Body of pancreas (tissue), 4 donors: ENCODE results near the gene RAP1A. TPM values are rescaled to one million over a fixed set of nuclear protein-coding genes. Genes with fewer than 3 reads are reported as not detected.

Experiments used
- ATAC-seq: fragments of 150-250 bp; one replicate; pipeline ENCODE4 v1.9.1; 2016
- DNase-seq, 4 donors: peaks; one replicate each; pipeline ENCODE4 v3.0.0-alpha.2; 2019
- H3K27ac ChIP-seq, 4 donors: fragments of 200-600 bp; sonication (generic); 1 replicate in 3 of 4; 2 replicates in 1 of 4; pipeline versions ENCODE4 v1.5.1 to v1.6.1; 2016 to 2019; ENCODE audit warnings: mild to moderate bottlenecking in 1 of 4, mixed read lengths in 1 of 4, moderate library complexity in 1 of 4
- H3K27me3 ChIP-seq, 2 donors: fragments of 200-600 bp; sonication (generic); one replicate each; pipeline ENCODE4 v1.6.0; 2016; ENCODE audit warnings: mild to moderate bottlenecking in 1 of 2
- H3K36me3 ChIP-seq, 2 donors: fragments of 200-600 bp; sonication (generic); replicated peaks in 1 of 2; 2 replicates each; pipeline ENCODE4 v1.5.1; 2016; ENCODE audit warnings: low read depth in 2 of 2; ENCODE audit not compliant: insufficient read depth in 1 of 2
- H3K4me1 ChIP-seq: fragments of 200-600 bp; sonication (generic); one replicate; pipeline ENCODE4 v1.6.0; 2016
- H3K4me3 ChIP-seq, 2 donors: fragments of 200-600 bp; sonication (generic); 1 replicate in 1 of 2; 2 replicates in 1 of 2; pipeline ENCODE4 v1.5.1; 2016 to 2019
- H3K9me3 ChIP-seq, 3 donors: fragments of 200-600 bp; sonication (generic); 1 replicate in 2 of 3; 2 replicates in 1 of 3; pipeline ENCODE4 v1.5.1; 2016
- POLR2A ChIP-seq, 3 donors: fragments of 450-650 bp; IDR thresholded peaks; one replicate each; pipeline ENCODE4 v1.6.1; 2016; ENCODE audit warnings: antibody characterized with exemption in 3 of 3, mild to moderate bottlenecking in 2 of 3
- WGBS, 2 donors: methylation state at CpG; one replicate each; pipeline ENCODE4 v1.1.5; 2017; 5-methylcytosine and 5-hydroxymethylcytosine counted together
- intact Hi-C: fragments of 100-400 bp; cut with DNase I; formaldehyde crosslinking; loops from one replicate; pipeline ENCODE4 v1.15.1; 2023
- total RNA-seq, 2 donors: library from RNA; depleted of rRNA; stranded (reverse); fragments of >200 nt; gene quantifications; one replicate each; pipeline ENCODE4 v1.1.0, GENCODE V29; 2016
- TF ChIP-seq, protein P1 (sequence below), 7 experiments: fragments of 450-650 bp in 4 of 7; fragments of 200-600 bp in 3 of 7; sonication (generic) in 3 of 7; IDR thresholded peaks; one replicate each; pipeline ENCODE4 v1.5.1; 2016 to 2019; ENCODE audit warnings: antibody characterized with exemption in 7 of 7

The RAP1A gene
- total RNA-seq, 2 donors from 2014 or later = 16.2 to 16.6 TPM

DNA sequence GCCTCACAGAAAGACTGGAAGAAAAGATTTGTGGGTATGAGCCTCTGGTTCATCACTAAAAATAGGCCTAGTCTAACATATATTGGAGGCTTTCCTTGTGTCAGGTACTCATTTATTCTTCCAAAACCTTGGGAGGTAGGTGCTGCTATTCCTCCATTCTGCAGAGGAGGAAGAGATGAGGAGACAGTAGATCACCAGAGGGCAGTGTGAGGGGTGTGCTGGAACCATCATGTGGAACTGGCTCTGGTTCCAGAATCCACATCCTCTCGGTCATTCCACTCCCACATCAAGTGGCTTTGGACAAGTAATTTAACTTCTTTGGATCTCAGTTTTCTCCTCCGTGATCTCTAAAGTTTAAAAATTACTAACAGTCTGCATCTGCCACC lies 127.0 kb downstream of the RAP1A start:
- no peaks in the 10 kb centered on the region for H3K36me3 ChIP-seq
- no peaks in the 10 kb centered on the region for H3K4me1 ChIP-seq
- no peaks in the 10 kb centered on the region for H3K9me3 ChIP-seq
- intact Hi-C loops = no loop called here
- H3K4me3 ChIP-seq = no peak overlapping the region
- H3K27ac ChIP-seq = no peak overlapping the region
- no peak for ATAC-seq
- no peak for DNase-seq
- H3K27me3 ChIP-seq = no peaks in the 10 kb centered on the region
- 76 to 78% methylated on average over 2 of the region's 2 CpGs for WGBS, 2 donors
- no peak for TF ChIP-seq POLR2A (IDR thresholded peaks at IDR 0.05)
- TF ChIP-seq, protein P1, sequence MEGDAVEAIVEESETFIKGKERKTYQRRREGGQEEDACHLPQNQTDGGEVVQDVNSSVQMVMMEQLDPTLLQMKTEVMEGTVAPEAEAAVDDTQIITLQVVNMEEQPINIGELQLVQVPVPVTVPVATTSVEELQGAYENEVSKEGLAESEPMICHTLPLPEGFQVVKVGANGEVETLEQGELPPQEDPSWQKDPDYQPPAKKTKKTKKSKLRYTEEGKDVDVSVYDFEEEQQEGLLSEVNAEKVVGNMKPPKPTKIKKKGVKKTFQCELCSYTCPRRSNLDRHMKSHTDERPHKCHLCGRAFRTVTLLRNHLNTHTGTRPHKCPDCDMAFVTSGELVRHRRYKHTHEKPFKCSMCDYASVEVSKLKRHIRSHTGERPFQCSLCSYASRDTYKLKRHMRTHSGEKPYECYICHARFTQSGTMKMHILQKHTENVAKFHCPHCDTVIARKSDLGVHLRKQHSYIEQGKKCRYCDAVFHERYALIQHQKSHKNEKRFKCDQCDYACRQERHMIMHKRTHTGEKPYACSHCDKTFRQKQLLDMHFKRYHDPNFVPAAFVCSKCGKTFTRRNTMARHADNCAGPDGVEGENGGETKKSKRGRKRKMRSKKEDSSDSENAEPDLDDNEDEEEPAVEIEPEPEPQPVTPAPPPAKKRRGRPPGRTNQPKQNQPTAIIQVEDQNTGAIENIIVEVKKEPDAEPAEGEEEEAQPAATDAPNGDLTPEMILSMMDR (IDR thresholded peaks at IDR 0.05) = no peak

DNA sequence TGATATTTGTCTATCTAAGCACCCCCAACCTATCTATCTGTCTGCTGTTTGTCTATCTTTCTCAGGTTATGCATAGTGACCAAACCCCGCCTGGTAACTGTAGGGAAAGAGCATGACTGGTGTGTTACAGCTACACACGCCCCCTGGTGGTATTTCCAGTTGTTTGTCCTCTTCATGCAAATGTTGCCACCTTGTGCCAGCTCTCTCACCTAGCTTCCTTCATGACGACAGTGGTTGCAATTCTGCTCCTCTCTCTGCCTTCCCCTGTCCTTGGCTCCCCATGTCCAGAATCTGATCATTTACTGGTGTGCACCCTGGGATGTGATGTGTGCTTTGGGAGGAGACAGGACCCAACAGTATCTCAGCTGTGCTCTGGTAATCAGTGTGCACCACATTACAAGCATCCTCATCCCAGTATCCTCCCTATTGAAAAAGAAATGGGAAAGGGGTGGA lies 127.7 kb downstream of the RAP1A start:
- H3K27ac ChIP-seq = no peak overlapping the region
- DNase-seq = peak; percentile 46 to 73 (median 58)
- H3K4me1 ChIP-seq = no peaks in the 10 kb centered on the region
- no peaks in the 10 kb centered on the region for H3K9me3 ChIP-seq
- 28 to 32% methylated on average over 3 of the region's 3 CpGs for WGBS, 2 donors
- ATAC-seq = peak; percentile 48
- TF ChIP-seq POLR2A (IDR thresholded peaks at IDR 0.05) = no peak
- TF ChIP-seq, protein P1 (IDR thresholded peaks at IDR 0.05) = peak in 6 of 7 experiments; percentile 18 to 56 (median 39)
- H3K4me3 ChIP-seq = no peak overlapping the region
- intact Hi-C loops = no loop called here
- H3K36me3 ChIP-seq = no peaks in the 10 kb centered on the region
- no peaks in the 10 kb centered on the region for H3K27me3 ChIP-seq

DNA sequence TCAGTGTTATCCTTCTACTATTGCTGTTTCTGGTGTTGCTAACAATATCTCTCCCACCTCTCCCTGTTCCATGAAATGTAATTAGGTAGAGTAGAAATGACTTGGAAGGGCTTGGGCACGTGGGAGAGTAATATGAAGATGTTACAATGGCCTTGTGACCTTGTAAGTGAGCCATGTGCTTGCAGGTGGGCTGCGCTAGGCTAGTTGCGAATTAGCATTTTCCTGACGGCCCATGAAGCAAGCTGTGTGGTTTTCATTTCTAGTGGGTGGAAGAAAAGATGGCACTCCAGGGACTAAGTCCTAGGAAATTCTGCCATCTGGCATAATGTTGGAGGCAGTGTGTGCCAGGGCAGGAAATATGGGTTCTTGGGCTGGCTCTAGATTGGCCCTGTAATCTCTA lies 128.4 kb downstream of the RAP1A start:
- intact Hi-C loops = no loop called here
- TF ChIP-seq, protein P1 (IDR thresholded peaks at IDR 0.05) = no peak
- no peak for TF ChIP-seq POLR2A (IDR thresholded peaks at IDR 0.05)
- Histone ChIP-seq H3K9me3 (no peaks in the 10 kb centered on the region), H3K27ac (no peak overlapping the region), H3K4me1 (no peaks in the 10 kb centered on the region), H3K36me3 (no peaks in the 10 kb centered on the region), H3K4me3 (no peak overlapping the region), H3K27me3 (no peaks in the 10 kb centered on the region)
- WGBS, 2 donors = 79 to 86% methylated on average over 4 of the region's 4 CpGs
- no peak for DNase-seq
- no peak for ATAC-seq

DNA sequence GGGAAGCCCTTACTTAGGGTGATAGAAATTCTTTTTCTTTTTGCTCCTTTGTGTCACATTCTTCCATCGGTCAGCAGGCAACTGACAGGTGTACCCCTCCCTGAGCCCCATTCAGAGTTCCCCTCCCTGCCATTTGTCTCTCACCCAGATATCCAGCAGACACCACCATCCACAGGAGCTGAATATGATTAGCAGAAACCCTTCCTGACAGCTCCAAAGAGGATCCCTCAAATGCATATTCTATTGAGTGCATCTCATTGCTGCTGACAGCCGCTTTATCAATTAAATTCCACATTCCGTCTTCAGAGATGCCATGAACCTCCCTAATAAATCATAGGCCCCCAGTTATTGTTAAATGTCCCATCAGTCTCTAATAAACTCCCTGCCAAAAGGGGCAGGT lies 130.0 kb downstream of the RAP1A start:
- Histone ChIP-seq H3K4me3 (no peak overlapping the region), H3K27ac (no peak overlapping the region), H3K27me3 (no peaks in the 10 kb centered on the region), H3K9me3 (no peaks in the 10 kb centered on the region), H3K36me3 (no peaks in the 10 kb centered on the region), H3K4me1 (peaks cover 2% of the 10 kb centered on the region)
- no peak for ATAC-seq
- no peak for DNase-seq
- intact Hi-C loops = no loop called here
- TF ChIP-seq, protein P1 (IDR thresholded peaks at IDR 0.05) = no peak
- no peak for TF ChIP-seq POLR2A (IDR thresholded peaks at IDR 0.05)
- WGBS, 2 donors = 53 to 72% methylated on average over 3 of the region's 3 CpGs

DNA sequence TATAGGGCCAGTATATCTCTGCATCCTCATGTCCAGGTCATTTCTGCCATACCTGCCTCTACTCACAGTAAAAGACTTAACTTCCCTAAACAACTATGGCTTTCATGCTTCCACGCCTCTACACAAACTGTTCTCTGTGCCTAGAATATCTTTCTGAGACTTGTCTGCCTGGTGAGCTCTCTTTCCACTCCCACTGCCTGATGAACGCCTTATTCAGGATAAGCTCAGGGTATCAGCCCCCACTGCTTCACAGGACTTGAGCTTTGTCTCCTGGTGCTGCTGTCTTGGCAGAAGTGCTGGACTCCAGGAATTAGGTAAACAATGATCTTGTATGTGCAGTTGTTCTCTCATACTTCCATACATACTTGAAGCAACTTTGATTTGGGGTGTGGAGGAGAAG lies 131.3 kb downstream of the RAP1A start:
- ATAC-seq (no peak), DNase-seq (no peak)
- Histone ChIP-seq H3K4me1 (peaks cover 5% of the 10 kb centered on the region), H3K9me3 (no peaks in the 10 kb centered on the region), H3K27me3 (no peaks in the 10 kb centered on the region), H3K36me3 (no peaks in the 10 kb centered on the region), H3K27ac (no peak overlapping the region), H3K4me3 (no peak overlapping the region)
- no peak for TF ChIP-seq POLR2A (IDR thresholded peaks at IDR 0.05)
- TF ChIP-seq, protein P1 (IDR thresholded peaks at IDR 0.05) = no peak
- intact Hi-C loops = no loop called here
- WGBS, 2 donors = 56 to 71% methylated on average over 2 of the region's 2 CpGs
